ENCODE data around the gene FAHD1. TPM values are rescaled to one million over a fixed set of nuclear protein-coding genes. Genes with fewer than 3 reads are reported as not detected.

FAHD1 gene
- total RNA-seq, 1 donor from 2014 or later = 26.3 TPM

DNA sequence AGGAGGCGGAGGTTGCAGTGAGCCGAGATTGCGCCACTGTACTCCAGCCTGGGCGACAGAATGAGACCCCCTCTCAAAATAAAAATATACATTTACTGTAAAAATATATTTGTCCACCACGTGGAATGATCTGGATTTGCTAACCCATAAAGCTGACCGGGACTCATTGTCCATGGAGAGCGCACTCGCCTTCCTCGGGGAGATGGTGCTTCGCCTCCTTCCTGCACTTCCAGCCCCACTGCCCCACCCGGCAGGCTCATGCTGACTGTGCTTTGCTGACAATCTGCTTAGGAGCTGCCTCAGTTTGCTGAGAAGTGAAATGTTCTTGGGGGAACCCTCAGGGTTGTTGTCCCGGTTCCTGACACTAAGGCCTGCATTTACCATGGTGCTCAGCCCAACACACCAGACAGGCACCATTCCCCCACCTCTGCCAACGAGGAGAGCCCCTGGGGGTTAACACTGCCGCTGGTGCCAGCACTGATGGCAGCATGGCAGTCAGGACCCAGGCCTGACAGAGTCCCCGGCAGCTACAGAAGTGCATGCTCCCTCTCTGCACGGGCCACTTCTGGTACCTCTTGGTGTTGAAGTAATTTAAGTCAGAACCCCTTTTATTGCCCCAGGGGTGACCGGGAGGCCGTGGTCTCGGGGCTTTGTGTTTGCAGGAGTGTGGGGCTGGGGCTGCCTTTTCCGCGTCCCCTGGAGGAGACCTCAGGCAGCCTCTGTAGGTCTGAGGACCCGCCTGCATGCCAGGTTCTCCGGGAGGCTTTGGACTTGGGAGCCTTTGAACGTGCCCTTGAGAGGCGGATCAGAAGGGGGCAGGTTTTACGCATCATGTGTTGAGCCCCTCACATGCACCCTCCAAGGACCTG is 41.8 kb upstream of the FAHD1 start:
- Histone ChIP-seq H3K4me3 (no peak overlapping the region), H3K4me1 (peaks cover 56% of the 10 kb centered on the region), H3K36me3 (peaks cover 46% of the 10 kb centered on the region), H3K9me3 (replicated peaks) (no peaks in the 10 kb centered on the region), H3K27me3 (ENCODE audit: low read depth) (no peaks in the 10 kb centered on the region), H3K27ac (replicated peaks) (no peak overlapping the region)
- peak; percentile 12 for DNase-seq
- TF ChIP-seq, protein P1, sequence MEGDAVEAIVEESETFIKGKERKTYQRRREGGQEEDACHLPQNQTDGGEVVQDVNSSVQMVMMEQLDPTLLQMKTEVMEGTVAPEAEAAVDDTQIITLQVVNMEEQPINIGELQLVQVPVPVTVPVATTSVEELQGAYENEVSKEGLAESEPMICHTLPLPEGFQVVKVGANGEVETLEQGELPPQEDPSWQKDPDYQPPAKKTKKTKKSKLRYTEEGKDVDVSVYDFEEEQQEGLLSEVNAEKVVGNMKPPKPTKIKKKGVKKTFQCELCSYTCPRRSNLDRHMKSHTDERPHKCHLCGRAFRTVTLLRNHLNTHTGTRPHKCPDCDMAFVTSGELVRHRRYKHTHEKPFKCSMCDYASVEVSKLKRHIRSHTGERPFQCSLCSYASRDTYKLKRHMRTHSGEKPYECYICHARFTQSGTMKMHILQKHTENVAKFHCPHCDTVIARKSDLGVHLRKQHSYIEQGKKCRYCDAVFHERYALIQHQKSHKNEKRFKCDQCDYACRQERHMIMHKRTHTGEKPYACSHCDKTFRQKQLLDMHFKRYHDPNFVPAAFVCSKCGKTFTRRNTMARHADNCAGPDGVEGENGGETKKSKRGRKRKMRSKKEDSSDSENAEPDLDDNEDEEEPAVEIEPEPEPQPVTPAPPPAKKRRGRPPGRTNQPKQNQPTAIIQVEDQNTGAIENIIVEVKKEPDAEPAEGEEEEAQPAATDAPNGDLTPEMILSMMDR (IDR thresholded peaks at IDR 0.05; ENCODE audit: borderline replicate concordance) = no peak
- intact Hi-C loops (cut with micrococcal nuclease) = no loop called here

GRCh38 chr16:1785846-1786170 is 41.2 kb upstream of the FAHD1 start:
- peaks cover 50% of the 10 kb centered on the region for H3K4me1 ChIP-seq
- no peak overlapping the region for H3K27ac ChIP-seq (replicated peaks)
- intact Hi-C loops (cut with micrococcal nuclease) = no loop called here
- H3K27me3 ChIP-seq (ENCODE audit: low read depth) = no peaks in the 10 kb centered on the region
- H3K36me3 ChIP-seq = peaks cover 40% of the 10 kb centered on the region
- TF ChIP-seq, protein P1 (IDR thresholded peaks at IDR 0.05; ENCODE audit: borderline replicate concordance) = no peak
- H3K4me3 ChIP-seq = no peak overlapping the region
- no peaks in the 10 kb centered on the region for H3K9me3 ChIP-seq (replicated peaks)
- DNase-seq = peak; percentile 8

DNA sequence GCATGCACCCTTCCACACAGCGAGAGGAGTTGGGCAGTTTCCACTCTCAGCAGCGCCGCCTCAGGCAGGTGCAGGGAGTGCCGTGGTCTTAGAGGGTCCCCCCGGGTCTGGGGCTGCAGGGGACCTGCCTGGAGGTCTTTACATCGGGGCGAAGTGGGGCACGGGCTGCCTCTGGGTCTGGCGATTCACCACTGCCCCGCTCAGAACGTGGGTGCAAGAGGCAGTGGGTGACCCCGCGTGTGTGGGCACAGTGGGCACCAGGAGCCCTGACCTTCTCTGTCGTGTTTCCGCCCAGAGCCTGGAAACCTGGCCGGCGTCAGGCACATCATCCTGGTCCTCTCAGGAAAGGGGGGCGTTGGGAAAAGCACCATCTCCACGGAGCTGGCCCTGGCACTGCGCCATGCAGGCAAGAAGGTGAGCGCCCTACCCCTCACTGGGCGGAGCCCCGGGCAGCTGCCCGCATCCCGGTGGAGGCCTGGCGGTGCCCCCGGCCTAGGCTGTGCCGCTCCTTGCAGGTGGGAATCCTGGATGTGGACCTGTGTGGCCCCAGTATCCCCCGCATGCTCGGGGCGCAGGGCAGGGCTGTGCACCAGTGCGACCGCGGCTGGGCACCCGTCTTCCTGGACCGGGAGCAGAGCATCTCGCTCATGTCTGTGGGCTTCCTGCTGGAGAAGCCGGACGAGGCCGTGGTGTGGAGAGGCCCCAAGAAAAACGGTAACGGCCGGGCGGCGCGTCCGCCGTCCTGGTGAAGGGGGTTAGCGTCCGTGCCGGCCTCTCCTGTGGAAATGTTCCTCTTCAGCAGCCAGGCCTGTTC is 40.6 kb upstream of the FAHD1 start:
- peak; percentile 13 for DNase-seq
- peaks cover 43% of the 10 kb centered on the region for H3K4me1 ChIP-seq
- no peak overlapping the region for H3K4me3 ChIP-seq
- TF ChIP-seq, protein P1 (IDR thresholded peaks at IDR 0.05; ENCODE audit: borderline replicate concordance) = no peak
- intact Hi-C loops (cut with micrococcal nuclease) = no loop called here
- H3K9me3 ChIP-seq (replicated peaks) = no peaks in the 10 kb centered on the region
- no peaks in the 10 kb centered on the region for H3K27me3 ChIP-seq (ENCODE audit: low read depth)
- H3K36me3 ChIP-seq = peaks cover 38% of the 10 kb centered on the region
- no peak overlapping the region for H3K27ac ChIP-seq (replicated peaks)

GRCh38 chr16:1787056-1787321 is 40.0 kb upstream of the FAHD1 start:
- TF ChIP-seq, protein P1 (IDR thresholded peaks at IDR 0.05; ENCODE audit: borderline replicate concordance) = no peak
- intact Hi-C loops (cut with micrococcal nuclease) = no loop called here
- Histone ChIP-seq H3K4me1 (peaks cover 38% of the 10 kb centered on the region), H3K9me3 (replicated peaks) (no peaks in the 10 kb centered on the region), H3K27ac (replicated peaks) (no peak overlapping the region), H3K36me3 (peaks cover 40% of the 10 kb centered on the region), H3K4me3 (no peak overlapping the region), H3K27me3 (ENCODE audit: low read depth) (no peaks in the 10 kb centered on the region)
- DNase-seq = no peak

- H3K4me3 ChIP-seq = no peak overlapping the region
- intact Hi-C loops (cut with micrococcal nuclease) = no loop called here
- H3K9me3 ChIP-seq (replicated peaks) = no peaks in the 10 kb centered on the region
- DNase-seq = peak; percentile 11
- H3K36me3 ChIP-seq = peaks cover 42% of the 10 kb centered on the region
- no peak overlapping the region for H3K27ac ChIP-seq (replicated peaks)
- TF ChIP-seq, protein P1 (IDR thresholded peaks at IDR 0.05; ENCODE audit: borderline replicate concordance) = no peak
- peaks cover 35% of the 10 kb centered on the region for H3K4me1 ChIP-seq
- H3K27me3 ChIP-seq (ENCODE audit: low read depth) = no peaks in the 10 kb centered on the region
Observed at GRCh38 chr16:1787322-1788094, 39.5 kb upstream of the FAHD1 start.
